ENCODE results near the gene CNTLN. TPM values are rescaled to one million over a fixed set of nuclear protein-coding genes. Genes with fewer than 3 reads are reported as not detected.
"Not testable (repeated sequence)": the region's sequence is repeated elsewhere in the genome, so short reads cannot be mapped to it uniquely, and the experiment has no call there.

The CNTLN gene
- total RNA-seq, 1 experiment from 2014 or later, result 18.3 TPM

DNA sequence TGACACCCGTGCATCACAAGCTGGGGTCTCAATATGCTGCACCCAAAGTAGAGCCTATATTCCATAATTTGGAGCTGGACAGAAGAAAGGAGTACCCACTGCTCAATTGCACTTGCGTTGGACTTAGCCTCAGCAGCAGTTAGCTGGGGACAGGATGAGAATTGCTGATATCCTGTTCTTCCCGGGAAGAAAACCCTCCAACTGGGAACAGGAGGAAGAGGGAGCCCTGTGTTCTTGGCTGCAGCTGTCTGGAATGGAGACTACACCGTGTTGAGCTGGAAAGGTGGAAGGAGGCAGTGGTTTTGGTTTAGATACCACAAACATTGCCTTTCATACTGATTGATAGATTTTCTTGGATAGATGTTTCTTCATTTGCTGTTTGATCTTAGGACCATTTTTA is 24.6 kb downstream of the CNTLN start:
- H2AFZ ChIP-seq (ENCODE audit: low read length), result no peak overlapping the region
- no peaks in the 10 kb centered on the region for H4K20me1 ChIP-seq (ENCODE audit: insufficient read depth, low read depth, low read length)
- H3K27ac ChIP-seq (ENCODE audit: low read length), result no peak overlapping the region
- no peak for DNase-seq
- H3K9me3 ChIP-seq (ENCODE audit: low read length), result no peaks in the 10 kb centered on the region
- H3K4me3 ChIP-seq (ENCODE audit: low read length), result no peak overlapping the region
- H3K36me3 ChIP-seq (ENCODE audit: insufficient read depth, low read length), result 0 out of 2 replicates have a peak, but pooled peaks cover 11% of the 10 kb centered on the region
- H3K9ac ChIP-seq (ENCODE audit: low read length), result no peak overlapping the region
- peaks cover 32% of the 10 kb centered on the region for H3K4me1 ChIP-seq (ENCODE audit: low read length)
- H3K9me2 ChIP-seq (replicated peaks; ENCODE audit: insufficient read depth, low read length), result no peaks in the 10 kb centered on the region
- H3K4me2 ChIP-seq (ENCODE audit: low read depth, low read length, poor library complexity, severe bottlenecking), result no peak overlapping the region
- no peaks in the 10 kb centered on the region for H3K27me3 ChIP-seq (ENCODE audit: low read length)
- H3K79me2 ChIP-seq (ENCODE audit: low read length), result peaks cover 71% of the 10 kb centered on the region

DNA sequence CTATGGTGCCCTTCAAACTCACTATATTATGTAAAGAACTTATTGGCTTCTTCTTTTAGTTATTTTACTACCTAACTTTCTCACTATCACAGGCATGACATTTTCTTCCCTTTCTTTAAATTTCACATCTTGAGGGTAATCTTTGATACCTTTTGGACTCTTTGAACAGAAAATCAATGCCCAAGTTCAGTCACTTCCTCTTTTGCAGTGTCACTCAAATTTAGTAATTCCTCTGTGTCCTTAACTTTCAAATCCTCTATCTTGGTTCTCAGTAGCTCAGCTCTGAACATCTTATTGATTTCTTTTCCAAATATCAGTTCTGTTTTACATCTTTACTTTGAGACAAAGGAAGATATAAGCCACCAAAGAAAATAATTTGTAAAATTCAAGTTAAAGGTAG is 25.5 kb downstream of the CNTLN start:
- no peak overlapping the region for H3K4me3 ChIP-seq (ENCODE audit: low read length)
- H3K27ac ChIP-seq (ENCODE audit: low read length), result no peak overlapping the region
- H3K79me2 ChIP-seq (ENCODE audit: low read length), result peaks cover 74% of the 10 kb centered on the region
- DNase-seq, result peak; percentile 69
- H2AFZ ChIP-seq (ENCODE audit: low read length), result no peak overlapping the region
- H3K27me3 ChIP-seq (ENCODE audit: low read length), result no peaks in the 10 kb centered on the region
- peaks cover 37% of the 10 kb centered on the region for H3K4me1 ChIP-seq (ENCODE audit: low read length)
- H3K9me2 ChIP-seq (replicated peaks; ENCODE audit: insufficient read depth, low read length), result no peaks in the 10 kb centered on the region
- 0 out of 2 replicates have a peak, but pooled peaks cover 11% of the 10 kb centered on the region for H3K36me3 ChIP-seq (ENCODE audit: insufficient read depth, low read length)
- H3K4me2 ChIP-seq (ENCODE audit: low read depth, low read length, poor library complexity, severe bottlenecking), result no peak overlapping the region
- H3K9ac ChIP-seq (ENCODE audit: low read length), result no peak overlapping the region
- H3K9me3 ChIP-seq (ENCODE audit: low read length), result no peaks in the 10 kb centered on the region
- no peaks in the 10 kb centered on the region for H4K20me1 ChIP-seq (ENCODE audit: insufficient read depth, low read depth, low read length)

DNA sequence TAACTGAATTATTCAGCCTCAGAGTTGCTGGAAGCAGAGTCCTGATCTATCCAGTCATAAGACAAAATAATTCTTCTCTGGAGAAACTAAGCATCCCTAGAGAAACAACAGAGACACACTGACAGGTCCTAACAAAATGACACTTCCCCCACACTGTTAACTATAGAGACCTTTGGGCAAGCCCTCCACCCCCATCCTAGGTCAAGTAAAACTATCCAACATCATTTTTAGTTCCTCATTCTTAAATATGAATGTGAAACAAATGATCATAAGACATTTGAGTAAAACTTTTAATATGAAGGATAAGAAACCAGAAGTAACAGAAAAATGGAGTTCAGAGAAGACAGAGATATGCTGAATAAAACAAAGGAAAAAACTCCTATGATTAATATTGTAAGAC is 30.9 kb downstream of the CNTLN start:
- no peaks in the 10 kb centered on the region for H4K20me1 ChIP-seq (ENCODE audit: insufficient read depth, low read depth, low read length)
- H3K36me3 ChIP-seq (ENCODE audit: insufficient read depth, low read length), result 0 out of 2 replicates have a peak, but pooled peaks cover 5% of the 10 kb centered on the region
- no peak overlapping the region for H3K9ac ChIP-seq (ENCODE audit: low read length)
- no peaks in the 10 kb centered on the region for H3K27me3 ChIP-seq (ENCODE audit: low read length)
- no peaks in the 10 kb centered on the region for H3K9me3 ChIP-seq (ENCODE audit: low read length)
- no peak overlapping the region for H3K4me2 ChIP-seq (ENCODE audit: low read depth, low read length, poor library complexity, severe bottlenecking)
- DNase-seq, result peak; percentile 46
- no peak overlapping the region for H2AFZ ChIP-seq (ENCODE audit: low read length)
- H3K9me2 ChIP-seq (replicated peaks; ENCODE audit: insufficient read depth, low read length), result no peaks in the 10 kb centered on the region
- peak overlapping the region; percentile 27; the same call in 1 of the 2 replicates for H3K27ac ChIP-seq (ENCODE audit: low read length)
- H3K4me3 ChIP-seq (ENCODE audit: low read length), result no peak overlapping the region
- H3K79me2 ChIP-seq (ENCODE audit: low read length), result peaks cover 79% of the 10 kb centered on the region
- peaks cover 12% of the 10 kb centered on the region for H3K4me1 ChIP-seq (ENCODE audit: low read length)

DNA sequence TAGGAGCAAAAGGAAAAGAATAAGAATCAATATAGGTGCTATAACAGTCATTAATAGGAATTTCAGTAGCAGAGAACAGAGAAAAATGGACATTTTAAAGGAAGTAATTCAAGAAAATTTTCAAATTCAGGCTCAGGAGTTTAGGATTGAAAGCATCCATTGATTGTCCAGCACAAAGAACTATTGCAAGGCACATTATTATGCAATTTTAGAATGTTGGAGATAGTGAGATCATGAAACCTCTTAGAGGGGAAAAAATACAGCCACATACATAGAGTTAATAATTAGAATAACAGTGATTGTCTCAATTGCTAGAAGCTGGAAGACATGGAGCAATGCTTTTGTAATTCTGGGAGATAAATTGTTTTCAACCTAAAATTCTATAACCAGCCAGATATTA is 31.5 kb downstream of the CNTLN start:
- H3K4me1 ChIP-seq (ENCODE audit: low read length), result peaks cover 12% of the 10 kb centered on the region
- no peak overlapping the region for H3K9ac ChIP-seq (ENCODE audit: low read length)
- no peak overlapping the region for H2AFZ ChIP-seq (ENCODE audit: low read length)
- 0 out of 2 replicates have a peak, but pooled peaks cover 4% of the 10 kb centered on the region for H3K36me3 ChIP-seq (ENCODE audit: insufficient read depth, low read length)
- H3K27me3 ChIP-seq (ENCODE audit: low read length), result no peaks in the 10 kb centered on the region
- H3K4me2 ChIP-seq (ENCODE audit: low read depth, low read length, poor library complexity, severe bottlenecking), result no peak overlapping the region
- no peak overlapping the region for H3K4me3 ChIP-seq (ENCODE audit: low read length)
- DNase-seq, result no peak
- H4K20me1 ChIP-seq (ENCODE audit: insufficient read depth, low read depth, low read length), result no peaks in the 10 kb centered on the region
- no peaks in the 10 kb centered on the region for H3K9me3 ChIP-seq (ENCODE audit: low read length)
- H3K9me2 ChIP-seq (replicated peaks; ENCODE audit: insufficient read depth, low read length), result no peaks in the 10 kb centered on the region
- H3K27ac ChIP-seq (ENCODE audit: low read length), result peak overlapping the region; percentile 27; the same call in 1 of the 2 replicates
- H3K79me2 ChIP-seq (ENCODE audit: low read length), result peaks cover 82% of the 10 kb centered on the region

DNA sequence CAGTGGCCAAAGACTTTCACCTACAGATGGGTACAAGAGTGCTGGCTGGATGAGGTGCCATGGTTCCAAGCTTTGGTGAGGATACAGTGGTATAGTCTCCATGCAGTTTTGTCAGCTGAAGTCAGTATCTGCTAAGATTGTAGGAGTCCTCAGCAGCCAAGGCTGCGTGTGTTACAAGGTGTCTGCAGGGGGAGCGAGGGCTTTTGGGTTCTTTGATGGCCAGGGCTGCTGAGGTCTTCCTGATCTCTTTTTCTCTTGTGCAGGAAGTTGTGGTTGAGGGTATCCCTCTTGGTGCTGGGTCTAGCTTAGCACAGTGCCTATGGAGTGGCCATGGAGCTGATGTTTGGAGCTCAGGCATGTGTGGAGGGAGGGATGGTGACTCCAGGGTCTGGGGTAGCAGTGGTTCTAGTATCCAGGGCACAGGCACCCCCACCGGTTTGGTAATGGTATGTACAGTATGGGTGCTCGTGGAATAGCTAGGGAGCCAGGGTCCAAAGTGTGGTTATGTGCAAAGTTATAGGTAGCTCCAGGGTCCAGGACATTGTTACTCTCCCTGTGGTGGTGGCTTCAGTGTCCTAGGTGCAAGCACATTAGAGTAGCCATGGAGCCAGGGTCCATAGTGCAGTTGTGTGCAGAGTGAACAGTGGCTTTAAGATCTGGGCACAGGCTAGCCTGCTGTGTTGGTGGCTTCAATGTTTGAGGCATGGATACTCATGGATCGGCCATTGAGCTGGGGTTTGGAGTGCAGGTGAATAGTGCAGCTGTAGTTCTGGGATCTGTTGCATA is 36.7 kb downstream of the CNTLN start:
- DNase-seq, result no peak
- Histone ChIP-seq H3K27me3 (ENCODE audit: low read length) (no peaks in the 10 kb centered on the region), H3K4me2 (ENCODE audit: low read depth, low read length, poor library complexity, severe bottlenecking) (no peak overlapping the region), H3K9ac (ENCODE audit: low read length) (no peak overlapping the region), H3K4me1 (ENCODE audit: low read length) (no peaks in the 10 kb centered on the region), H3K9me3 (ENCODE audit: low read length) (peaks cover 6% of the 10 kb centered on the region; the same call in 1 of the 2 replicates), H3K27ac (ENCODE audit: low read length) (no peak overlapping the region), H4K20me1 (ENCODE audit: insufficient read depth, low read depth, low read length) (no peaks in the 10 kb centered on the region), H3K36me3 (ENCODE audit: insufficient read depth, low read length) (no peaks in the 10 kb centered on the region), H3K9me2 (replicated peaks; ENCODE audit: insufficient read depth, low read length) (no peaks in the 10 kb centered on the region), H3K79me2 (ENCODE audit: low read length) (peaks cover 98% of the 10 kb centered on the region), H3K4me3 (ENCODE audit: low read length) (no peak overlapping the region), H2AFZ (ENCODE audit: low read length) (no peak overlapping the region)

DNA sequence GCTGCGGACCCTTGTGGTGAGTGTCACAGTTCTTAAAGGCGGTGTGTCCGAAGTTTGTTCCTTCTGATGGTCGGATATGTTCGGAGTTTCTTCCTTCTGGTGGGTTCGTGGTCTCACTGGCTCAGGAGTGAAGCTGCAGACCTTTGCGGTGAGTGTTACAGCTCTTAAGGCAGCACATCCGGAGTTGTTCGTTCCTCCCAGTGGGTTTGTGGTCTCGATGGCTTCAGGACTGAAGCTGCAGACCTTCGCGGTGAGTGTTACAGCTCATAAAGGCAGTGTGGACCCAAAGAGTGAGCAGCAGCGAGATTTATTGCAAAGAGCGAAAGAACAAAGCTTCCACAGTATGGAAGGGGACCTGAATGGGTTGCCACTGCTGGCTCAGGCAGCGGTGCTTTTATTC is 42.7 kb downstream of the CNTLN start:
- Histone ChIP-seq H3K9me3 (ENCODE audit: low read length) (peaks cover 10% of the 10 kb centered on the region; the same call in 1 of the 2 replicates), H3K79me2 (ENCODE audit: low read length) (peaks cover 85% of the 10 kb centered on the region)
- not testable (repeated sequence) for H3K27ac ChIP-seq (ENCODE audit: low read length); H2AFZ ChIP-seq (ENCODE audit: low read length); H3K9ac ChIP-seq (ENCODE audit: low read length); DNase-seq; H3K9me2 ChIP-seq (replicated peaks; ENCODE audit: insufficient read depth, low read length); H3K4me1 ChIP-seq (ENCODE audit: low read length); H3K4me3 ChIP-seq (ENCODE audit: low read length); H3K4me2 ChIP-seq (ENCODE audit: low read depth, low read length, poor library complexity, severe bottlenecking); H3K36me3 ChIP-seq (ENCODE audit: insufficient read depth, low read length); H3K27me3 ChIP-seq (ENCODE audit: low read length); H4K20me1 ChIP-seq (ENCODE audit: insufficient read depth, low read depth, low read length)

DNA sequence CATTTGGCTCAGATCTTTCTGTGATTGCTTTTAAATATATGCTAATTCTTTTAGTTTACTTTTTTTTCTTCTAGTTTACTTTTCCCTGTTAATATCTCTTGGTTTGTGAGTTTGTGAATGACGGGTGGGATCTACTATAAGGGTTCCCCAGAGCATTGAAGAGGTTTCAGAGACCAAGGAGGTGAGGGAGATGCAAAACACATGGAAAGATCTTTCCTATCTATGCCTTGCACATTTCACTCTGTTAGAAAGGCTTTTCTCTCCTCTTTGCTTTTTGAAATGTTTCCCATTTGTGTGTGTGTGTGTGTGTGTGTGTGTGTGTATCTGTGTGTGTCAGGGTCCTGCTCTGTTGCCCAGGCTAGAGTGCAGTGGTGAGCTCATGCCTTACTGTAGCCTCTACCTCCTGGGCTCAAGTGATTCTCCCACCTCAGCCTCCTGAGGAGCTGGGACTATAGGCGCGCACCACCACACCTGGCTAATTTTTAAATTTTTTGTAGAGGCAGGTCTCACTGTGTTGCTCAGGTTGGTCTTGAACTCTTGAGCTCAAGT is 50.7 kb downstream of the CNTLN start:
- no peaks in the 10 kb centered on the region for H4K20me1 ChIP-seq (ENCODE audit: insufficient read depth, low read depth, low read length)
- peaks cover 85% of the 10 kb centered on the region for H3K79me2 ChIP-seq (ENCODE audit: low read length)
- DNase-seq, result no peak
- no peak overlapping the region for H3K9ac ChIP-seq (ENCODE audit: low read length)
- no peak overlapping the region for H3K4me3 ChIP-seq (ENCODE audit: low read length)
- H3K9me2 ChIP-seq (replicated peaks; ENCODE audit: insufficient read depth, low read length), result no peaks in the 10 kb centered on the region
- no peaks in the 10 kb centered on the region for H3K27me3 ChIP-seq (ENCODE audit: low read length)
- no peak overlapping the region for H2AFZ ChIP-seq (ENCODE audit: low read length)
- peaks cover 19% of the 10 kb centered on the region for H3K4me1 ChIP-seq (ENCODE audit: low read length)
- no peaks in the 10 kb centered on the region for H3K9me3 ChIP-seq (ENCODE audit: low read length)
- no peak overlapping the region for H3K4me2 ChIP-seq (ENCODE audit: low read depth, low read length, poor library complexity, severe bottlenecking)
- H3K27ac ChIP-seq (ENCODE audit: low read length), result peak overlapping the region; percentile 53
- H3K36me3 ChIP-seq (ENCODE audit: insufficient read depth, low read length), result no peaks in the 10 kb centered on the region

DNA sequence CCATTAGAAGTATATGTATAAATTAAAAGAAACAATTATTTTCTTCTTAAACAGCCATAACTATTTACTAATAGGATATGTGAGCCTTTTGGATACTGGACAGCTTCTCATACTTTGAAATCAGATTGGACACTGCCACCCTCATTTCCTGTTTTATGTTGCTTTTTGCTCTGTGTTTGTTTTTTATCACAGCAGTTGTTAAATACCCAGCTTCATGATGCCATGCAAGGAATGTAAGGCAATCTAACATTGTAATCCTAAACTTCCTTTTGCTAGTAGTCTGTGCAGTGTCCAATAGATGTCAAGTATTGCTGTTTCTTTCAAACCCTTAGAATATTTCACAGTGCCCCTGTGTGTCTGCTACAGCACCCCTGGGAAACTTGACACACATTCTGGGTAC is 56.2 kb downstream of the CNTLN start:
- Histone ChIP-seq H3K36me3 (ENCODE audit: insufficient read depth, low read length) (0 out of 2 replicates have a peak, but pooled peaks cover 3% of the 10 kb centered on the region), H2AFZ (ENCODE audit: low read length) (no peak overlapping the region), H3K9me2 (replicated peaks; ENCODE audit: insufficient read depth, low read length) (no peaks in the 10 kb centered on the region), H3K9me3 (ENCODE audit: low read length) (no peaks in the 10 kb centered on the region), H3K4me3 (ENCODE audit: low read length) (no peak overlapping the region), H4K20me1 (ENCODE audit: insufficient read depth, low read depth, low read length) (no peaks in the 10 kb centered on the region), H3K9ac (ENCODE audit: low read length) (no peak overlapping the region), H3K79me2 (ENCODE audit: low read length) (peaks cover 62% of the 10 kb centered on the region), H3K4me2 (ENCODE audit: low read depth, low read length, poor library complexity, severe bottlenecking) (no peak overlapping the region), H3K27me3 (ENCODE audit: low read length) (no peaks in the 10 kb centered on the region), H3K27ac (ENCODE audit: low read length) (no peak overlapping the region), H3K4me1 (ENCODE audit: low read length) (no peaks in the 10 kb centered on the region)
- DNase-seq, result no peak
